Ureter (tissue), 1 donor: Measurements from ENCODE around the gene ZYG11A. TPM values are rescaled to one million over a fixed set of nuclear protein-coding genes. Genes with fewer than 3 reads are reported as not detected.
"Not testable (repeated sequence)": the region's sequence is repeated elsewhere in the genome, so short reads cannot be mapped to it uniquely, and the experiment has no call there.

Experiments used
- DNase-seq: peaks from one replicate; pipeline ENCODE4 v3.0.0-alpha.2; 2020; ENCODE audit warnings: low spot score
- total RNA-seq: library from RNA; stranded (reverse); gene quantifications from one replicate; pipeline ENCODE4 v1.2.4, GENCODE V29; 2023
- donor health status: DM: yes; HTN: yes; CAD: no.

The ZYG11A gene
- total RNA-seq = 0.23 TPM

DNA sequence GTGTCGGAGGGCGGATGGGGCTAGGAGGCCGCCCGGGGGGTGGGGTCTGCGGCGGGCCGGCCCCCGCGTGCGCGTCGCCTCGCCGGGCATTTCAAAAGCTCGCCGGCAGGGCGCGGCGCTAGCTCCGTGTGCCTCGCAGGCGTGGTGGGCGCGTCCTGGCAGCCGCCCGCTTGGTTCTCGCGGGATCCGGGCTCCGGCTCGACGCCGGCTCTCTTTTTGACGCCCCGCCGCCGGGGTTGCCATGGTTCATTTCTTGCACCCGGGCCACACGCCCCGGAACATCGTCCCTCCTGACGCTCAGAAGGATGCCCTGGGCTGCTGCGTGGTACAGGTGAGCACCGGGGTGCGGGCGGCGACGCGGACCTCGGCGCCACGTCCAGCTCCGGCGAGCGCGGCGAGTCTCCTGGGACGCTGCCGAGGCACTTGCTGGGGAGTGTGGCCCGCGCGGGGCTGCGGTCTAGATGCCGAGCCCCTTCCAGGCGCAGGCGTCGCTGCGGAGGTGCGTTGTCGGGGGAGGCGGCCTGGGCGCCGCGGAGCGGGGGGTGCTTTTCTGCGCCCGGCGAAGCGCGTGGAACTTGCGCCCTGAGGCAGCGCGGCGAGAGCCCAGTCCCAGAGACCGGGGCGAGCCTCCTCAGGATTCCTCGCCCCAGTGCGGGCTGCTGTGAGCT, at the start of gene ZYG11A:
Gene ZYG11A, plus strand, starts transcription at position 118 of the 668 bp plus-strand sequence. Its CDS starts 124 bp downstream, at position 242.
- peak; percentile 50 for DNase-seq

DNA sequence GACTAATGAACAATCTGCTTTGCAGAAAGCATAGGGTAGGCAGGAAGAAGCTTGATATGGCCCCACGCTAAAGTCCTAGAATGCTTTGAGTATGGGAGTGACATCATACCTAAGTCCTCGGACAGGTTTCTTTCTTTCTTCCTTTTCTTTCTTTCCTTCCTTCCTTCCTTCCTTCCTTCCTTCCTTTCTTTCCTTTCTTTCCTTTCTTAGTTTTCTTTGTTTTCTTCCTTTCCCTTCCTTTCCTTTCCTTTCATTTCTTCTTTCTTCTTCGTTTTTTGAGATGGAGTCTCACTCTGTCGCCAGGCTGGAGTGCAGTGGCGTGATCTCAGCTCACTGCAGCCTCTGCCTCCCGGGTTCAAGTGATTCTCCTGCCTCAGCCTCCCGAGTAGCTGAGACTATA, 48.8 kb upstream of the ZYG11A start:
- DNase-seq = not testable (repeated sequence)

DNA sequence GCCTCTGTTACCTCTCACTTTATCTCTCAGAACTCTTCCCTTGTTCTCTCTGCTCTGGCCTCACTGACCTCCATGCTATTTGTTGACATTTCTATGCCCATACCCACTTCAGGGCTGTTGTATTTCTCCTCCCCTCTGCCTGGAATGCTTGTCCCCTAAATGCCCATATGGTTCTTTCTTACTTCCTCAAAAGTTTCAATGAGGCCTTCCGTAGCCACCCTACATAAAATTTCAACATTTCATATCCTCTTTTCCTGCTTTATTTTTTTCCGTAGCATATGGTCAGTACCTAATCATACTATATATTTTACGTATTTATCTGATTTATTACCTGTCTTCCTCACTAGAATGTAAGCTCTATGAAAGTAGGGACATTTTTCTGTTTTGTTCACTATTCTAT, 47.1 kb upstream of the ZYG11A start:
- no peak for DNase-seq

DNA sequence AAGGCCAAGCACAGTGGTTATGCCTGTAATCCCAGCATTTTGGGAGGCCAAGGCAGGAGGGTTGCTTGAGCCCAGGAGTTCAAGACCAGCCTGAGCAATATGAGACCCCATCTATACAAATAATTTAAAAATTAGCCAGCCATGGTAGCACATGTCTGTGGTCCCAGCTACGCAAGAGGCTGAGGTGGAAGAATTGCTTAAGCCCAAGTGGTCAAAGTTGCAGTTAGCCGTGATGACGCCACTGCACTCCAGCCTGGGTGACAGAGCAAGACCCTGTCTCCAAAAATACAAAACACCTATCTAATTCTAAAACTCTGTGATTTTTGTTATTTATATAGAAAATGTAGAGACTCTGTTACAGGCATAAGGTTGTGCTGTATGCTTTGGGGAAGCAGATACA, 44.2 kb upstream of the ZYG11A start:
- no peak for DNase-seq

DNA sequence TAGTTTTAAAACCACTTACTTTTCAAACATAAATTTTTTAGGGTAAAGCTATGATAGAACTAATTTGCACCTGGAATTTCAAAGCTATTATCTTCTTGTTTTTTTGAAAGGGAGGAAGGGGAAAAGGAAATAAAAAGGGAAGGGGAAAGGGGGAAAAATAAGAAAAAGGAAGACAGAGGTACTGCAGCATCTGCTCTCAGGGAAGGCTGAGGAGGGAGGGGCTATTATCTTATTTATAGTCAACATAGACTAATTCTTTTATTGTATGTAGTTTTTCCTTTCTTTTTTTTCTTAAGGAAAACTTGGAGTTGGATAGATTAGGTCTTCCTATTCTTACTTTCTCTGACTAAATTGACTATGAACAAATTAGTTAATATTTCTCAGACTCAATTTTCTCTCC, 41.5 kb upstream of the ZYG11A start:
- no peak for DNase-seq

DNA sequence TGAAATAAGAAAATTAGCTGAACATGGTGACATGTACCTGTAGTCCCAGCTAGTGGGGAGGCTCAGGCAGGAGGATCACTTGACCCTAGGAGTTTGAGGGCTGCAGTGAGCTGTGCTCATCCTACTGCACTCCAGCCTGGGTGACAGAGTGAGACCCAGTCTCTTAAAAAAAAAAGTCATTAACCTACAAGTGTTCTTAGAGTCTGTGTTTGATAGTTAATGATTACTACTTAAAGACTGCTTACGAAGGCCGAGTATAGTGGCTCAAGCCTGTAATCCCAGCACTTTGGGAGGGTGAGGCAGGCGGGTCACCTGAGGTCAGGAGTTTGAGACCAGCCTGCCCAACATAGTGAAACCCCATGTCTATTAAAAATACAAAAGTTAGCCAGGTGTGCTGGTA, 38.5 kb upstream of the ZYG11A start:
- DNase-seq = not testable (repeated sequence)

DNA sequence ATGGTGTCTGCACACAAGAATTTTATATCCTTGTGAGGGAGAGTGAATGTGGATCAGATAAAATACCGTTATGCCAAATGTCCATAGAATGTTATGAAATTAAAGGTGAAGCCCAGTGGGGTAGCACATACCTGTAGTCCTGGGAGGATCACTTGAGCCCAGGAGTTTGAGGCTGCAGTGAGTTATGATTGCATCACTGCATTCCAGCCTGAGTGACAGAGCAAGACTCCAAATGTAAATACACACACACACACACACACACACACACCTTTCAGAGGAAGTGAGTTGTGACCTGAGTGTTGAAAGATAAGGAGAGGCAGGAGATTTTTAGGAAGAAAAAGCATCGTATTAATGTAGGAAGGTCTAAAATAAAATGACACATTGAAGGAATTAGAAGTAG, 28.1 kb upstream of the ZYG11A start:
- no peak for DNase-seq

DNA sequence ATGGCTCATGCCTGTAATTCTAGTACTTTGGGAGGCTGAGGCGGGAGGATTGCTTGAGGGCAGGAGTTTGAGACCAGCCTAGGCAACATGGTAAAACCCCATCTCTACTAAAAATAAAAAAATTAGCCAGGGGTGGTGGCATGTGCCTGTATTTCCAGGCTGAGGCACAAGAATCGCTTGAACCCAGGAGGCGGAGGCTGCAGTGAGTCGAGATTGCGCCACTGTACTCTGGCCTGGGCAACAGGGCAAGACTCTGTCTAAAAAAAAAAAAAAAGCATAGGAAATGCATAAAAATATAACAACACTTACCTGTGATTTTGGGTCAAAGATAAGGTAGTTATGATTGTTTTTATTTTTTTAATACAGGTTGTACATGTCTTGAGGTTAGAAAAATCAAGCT, 21.7 kb upstream of the ZYG11A start:
- DNase-seq = not testable (repeated sequence)

DNA sequence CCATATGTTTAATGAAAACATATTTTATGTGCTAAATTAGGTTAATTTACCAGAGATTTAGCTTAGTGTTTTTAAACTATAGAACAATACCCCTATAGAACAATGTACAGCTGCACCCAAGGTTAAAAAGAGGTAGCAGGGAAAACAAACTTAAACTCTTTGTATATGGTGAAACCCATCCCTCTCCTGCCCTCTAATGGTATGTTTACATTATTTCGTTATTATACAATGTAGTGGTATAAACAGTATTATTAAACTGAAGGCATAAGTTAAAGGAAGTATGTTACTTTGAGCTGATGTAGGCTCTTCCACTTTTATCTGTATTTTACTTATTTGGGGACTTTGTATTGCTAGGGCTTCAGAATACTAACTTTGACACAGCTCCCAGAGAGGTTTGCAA, 16.7 kb upstream of the ZYG11A start:
- no peak for DNase-seq

DNA sequence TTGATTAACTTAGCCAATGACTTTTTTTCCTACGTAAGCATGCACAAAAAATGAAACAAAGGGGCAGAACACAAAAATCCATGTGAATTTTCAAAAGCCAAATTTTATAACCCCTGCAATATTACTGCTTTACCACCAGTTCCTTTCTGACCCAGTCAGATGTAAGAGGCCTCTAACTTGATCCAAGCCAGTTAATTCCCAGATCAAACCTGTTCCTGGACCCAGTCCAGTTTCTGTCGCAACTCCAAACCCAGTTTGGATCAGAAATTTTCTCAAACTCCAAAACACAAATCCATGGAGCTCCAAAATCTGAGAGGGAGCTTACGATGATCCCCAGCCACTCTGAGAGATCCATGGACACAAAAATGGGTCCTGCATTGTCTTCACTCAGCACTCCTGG, 7.8 kb upstream of the ZYG11A start:
- no peak for DNase-seq

DNA sequence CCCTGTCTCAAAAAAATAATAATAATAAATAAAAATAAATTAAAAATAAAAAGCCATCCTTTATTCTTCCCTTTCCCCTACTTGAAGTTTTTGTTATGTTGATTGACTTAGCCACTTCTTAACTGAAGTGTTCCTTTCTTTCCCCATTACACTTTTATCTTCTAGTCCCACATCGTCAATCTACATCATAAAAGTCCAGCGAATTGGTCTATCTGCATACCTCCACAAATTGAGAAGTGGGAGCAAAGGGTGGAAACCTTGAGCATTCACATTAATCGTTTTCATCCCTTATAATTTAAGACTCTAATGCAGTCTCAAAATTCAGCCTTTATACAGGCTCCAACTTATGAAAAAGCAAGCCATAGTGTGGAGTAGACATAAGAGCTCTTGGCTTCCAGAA, 6.5 kb upstream of the ZYG11A start:
- DNase-seq = no peak

DNA sequence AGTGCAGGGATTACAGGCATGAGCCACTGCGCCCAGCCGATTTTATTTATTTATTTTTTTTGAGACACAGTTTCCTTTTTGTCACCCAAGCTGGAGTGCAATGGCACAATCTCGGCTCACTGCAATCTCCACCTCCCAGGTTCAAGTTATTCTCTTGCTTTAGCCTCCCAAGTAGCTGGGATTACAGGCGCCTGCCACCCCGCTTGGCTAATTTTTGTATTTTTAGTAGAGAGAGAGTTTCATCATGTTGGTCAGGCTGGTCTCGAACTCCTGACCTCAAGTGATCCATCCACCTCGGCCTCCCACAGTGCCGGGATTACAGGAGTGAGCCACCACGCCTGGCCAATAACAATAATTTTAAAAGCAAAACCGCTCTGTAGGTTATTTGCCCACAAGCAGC, 3.4 kb upstream of the ZYG11A start:
- DNase-seq = not testable (repeated sequence)

DNA sequence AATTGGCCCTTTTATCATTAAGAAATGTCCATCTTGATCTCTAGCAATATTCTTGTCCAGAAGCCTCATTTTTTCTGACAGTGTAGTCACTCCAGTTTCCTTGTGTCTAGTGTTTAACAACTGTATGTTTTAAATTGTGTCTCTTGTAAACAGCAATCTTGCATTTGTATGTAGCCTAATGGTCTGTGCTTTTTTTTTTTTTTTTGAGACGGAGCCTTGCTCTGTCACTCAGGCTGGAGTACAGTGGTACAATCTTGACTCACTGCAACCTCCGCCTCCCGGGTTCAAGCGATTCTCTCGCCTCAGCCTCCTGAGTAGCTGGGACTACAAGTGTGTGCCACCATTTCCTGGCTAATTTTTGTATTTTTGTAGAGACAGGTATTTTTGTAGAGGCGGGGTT, 2.6 kb downstream of the ZYG11A start:
- DNase-seq = not testable (repeated sequence)

DNA sequence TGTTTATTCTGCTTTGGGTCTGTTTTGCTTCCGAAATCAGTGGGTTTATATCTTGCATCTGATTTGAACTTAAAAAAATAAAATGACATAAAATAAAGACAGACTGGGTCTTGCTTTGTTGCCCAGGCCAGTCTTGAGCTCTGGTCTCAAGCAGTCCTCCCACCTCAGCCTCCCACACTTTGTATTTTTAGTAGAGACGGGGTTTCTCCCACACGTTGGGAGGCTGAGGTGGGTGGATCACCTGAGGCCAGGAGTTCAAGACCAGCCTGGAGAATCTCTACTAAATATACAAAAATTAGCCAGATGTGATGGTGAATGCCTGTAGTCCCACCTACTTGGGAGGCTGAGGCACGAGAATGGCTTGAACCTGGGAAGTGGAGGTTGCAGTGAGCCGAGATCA, 5.9 kb downstream of the ZYG11A start:
- DNase-seq = no peak

DNA sequence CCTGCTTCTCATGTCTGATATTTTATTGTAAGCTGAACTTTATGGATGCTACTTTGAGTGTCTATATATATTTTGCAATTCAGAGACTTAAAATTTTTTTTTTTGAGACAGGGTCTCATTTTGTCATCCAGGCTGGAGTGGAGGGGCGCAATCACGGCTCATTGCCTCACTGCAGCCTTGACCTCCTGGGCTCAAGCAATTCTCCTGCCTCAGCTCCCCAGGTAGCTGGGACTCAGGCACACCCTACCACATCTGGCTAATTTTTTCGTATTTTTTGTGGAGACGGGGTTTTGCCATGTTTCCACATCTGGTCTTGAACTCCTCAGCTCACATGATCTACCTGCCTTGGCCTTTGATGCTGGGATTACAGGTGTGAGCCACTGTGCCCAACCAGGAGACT, 8.4 kb downstream of the ZYG11A start:
- no peak for DNase-seq

DNA sequence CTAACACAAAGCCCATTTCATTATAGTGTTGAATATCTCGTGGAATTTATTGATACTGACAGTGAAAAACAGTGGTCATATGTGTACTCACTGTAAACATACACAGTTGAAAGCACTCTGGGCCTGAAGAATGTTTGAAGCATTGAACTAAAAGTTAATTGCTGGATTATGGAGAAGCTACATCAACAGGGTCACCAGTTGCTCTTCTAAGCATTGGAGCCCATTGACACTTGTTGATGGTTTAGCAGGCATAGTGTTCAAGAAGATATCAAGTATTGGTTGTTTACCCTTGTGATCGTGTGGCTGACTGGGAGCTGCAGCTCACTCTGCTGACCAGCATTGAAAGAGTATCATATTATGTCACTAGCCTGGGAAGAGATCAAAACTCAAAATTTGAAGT, 10.3 kb downstream of the ZYG11A start:
- no peak for DNase-seq

DNA sequence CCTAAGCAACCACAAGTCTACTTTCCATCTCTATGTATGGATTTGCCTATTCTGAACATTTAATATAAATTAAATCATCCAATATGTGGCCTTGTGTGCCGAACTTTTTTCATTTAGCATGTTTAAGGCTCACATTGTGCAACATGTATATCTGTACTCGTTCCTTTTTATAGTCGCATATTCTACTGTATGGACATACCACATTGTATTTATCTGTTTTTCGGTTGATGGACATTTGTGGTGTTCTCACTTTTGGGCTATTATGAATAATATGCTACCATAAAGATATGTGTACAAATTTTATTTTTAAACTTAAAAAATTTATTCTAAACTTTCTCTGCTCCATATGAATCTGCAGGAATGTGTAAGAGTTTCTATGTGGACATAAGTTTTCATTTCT, 13.0 kb downstream of the ZYG11A start:
- no peak for DNase-seq

DNA sequence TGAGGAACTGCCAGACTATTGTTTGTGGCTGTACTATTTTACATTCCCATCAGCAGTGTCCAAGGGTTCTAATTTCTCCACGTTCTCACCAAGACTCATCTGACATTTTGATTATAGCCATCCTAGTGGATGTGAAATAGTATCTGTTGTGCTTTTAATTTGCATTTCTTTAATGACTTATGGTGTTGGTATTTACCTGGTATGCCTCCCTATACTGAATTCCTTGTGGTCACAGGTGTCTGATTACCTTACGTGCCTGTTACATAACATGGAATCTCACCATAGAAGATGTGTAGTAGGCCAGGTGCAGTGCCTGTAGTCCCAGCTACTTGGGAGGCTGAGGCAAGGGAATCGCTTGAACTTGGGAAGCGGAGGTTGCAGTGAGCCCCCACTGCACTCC, 13.5 kb downstream of the ZYG11A start:
- no peak for DNase-seq

DNA sequence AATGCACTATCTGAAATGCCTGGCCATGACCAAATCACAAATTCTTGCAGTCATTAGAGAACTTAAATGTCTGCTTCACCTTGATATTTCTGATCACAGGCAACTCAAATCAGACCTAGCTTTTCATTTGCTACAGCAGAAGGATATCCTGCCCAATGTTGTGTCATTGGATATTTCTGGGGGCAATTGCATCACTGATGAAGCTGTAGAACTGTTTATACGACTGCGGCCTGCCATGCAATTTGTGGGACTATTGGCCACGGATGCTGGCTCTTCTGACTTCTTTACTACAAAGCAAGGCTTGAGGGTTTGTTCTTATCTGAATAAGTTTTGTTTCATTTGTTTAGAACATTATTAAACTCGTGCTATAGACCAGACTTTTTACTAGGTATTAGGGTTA, 14.9 kb downstream of the ZYG11A start:
- no peak for DNase-seq

DNA sequence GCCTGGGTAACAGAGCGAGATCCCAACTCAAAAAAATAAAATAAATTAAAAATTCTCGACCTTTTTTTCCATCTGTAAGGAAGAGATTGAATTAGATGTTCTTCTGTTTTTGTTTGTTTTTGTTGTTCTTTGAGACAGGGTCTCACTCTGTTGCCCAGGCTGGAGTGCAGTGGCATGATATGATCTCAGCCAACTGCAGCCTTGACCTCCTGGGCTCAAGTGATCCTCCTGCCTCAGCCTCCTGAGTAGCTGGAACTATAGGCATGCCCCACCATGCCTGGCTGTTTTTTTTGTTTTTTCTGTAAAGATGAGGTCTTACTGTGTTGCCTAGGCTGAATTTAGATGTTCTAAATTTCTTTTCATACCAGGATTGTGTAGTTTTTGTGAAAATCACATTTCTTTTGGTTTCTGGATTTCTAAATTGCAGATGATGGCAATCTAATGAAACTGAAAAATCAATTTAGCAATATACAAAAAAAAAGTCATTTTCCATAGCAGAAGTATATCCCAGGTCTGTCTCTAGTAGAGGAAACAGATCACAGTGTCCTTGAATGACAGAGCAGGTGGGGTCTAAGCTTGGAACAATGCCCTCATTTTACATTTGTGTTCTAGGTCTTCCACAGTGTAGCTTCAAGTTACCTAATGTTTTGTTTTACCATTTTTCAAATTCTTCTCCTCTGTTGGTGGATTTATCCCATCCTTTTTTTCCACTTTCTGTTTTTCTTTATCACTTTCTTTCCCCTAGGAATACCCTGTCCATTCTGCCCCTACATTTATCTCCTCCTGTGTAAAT, 20.3 kb downstream of the ZYG11A start:
- DNase-seq = no peak

DNA sequence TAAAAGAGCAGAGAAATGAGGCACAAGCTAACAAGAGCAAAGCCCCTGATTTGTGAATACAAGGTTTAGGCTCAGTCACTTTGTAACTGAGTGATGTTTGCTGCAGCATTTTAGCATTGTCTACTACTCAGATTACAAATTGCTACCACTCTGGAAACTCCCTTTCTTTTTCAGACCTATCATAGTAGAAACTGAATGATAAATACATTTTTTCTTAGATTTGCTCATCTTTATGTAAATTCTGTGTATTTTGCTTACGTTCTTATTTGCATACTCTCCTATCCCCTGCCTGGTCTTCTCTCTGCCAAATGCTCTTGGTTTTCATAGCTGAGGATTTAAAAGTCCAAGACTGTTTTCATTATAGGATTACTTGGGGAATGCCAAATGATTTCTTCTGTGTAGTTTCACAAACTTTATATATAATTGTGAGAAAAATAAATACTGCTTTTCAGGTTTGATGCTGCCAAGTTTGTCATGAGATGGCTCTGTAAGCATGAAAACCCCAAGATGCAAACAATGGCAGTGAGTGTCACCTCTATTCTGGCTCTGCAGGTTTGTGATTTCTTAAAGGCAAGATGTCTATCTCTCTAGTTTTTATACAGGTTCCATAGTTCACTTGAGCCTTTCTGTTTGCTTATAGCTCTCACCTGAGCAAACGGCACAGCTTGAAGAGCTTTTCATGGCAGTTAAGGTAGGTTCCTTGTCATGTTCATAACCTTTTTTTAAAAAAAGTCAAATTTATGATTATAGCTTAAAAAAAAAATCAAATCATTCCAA, 24.7 kb downstream of the ZYG11A start:
- no peak for DNase-seq

DNA sequence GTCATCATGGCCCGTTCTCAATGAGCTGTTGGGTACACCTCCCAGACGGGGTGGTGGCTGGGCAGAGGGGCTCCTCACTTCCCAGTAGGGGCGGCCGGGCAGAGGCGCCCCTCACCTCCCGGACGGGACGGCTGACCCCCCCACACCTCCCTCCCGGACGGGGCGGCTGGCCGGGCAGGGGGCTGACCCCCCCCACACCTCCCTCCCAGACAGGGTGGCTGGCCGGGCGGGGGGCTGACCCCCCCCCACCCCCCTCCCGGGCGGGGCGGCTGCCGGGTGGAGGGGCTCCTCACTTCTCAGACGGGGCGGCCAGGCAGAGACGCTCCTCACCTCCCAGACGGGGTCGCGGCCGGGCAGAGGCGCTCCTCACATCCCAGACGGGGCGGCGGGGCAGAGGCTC, 27.2 kb downstream of the ZYG11A start:
- DNase-seq = not testable (repeated sequence)

DNA sequence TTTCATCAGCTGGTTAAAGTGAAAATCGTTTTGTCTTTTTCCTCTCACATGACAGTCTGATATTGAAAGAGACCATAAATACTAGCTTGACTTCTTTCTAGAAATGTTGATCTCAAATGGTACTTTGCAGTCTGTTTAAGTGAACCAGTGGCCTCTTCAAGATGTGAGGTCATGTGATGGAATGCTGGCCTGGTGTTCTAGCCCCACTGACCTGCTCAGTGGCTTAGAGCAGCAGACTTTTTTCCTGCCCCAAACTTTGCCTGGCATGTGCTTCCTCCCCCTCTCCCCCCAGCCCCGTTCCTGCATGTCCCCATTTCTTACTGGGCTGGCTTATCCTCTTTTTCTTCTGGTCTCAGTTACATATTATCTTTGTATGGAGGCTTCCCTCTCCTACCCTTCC, 34.3 kb downstream of the ZYG11A start:
- DNase-seq = no peak
